AG09319 (cell line): ENCODE measurements around the gene CTIF.

Experiments
- DNase-seq: peaks from one replicate; pipeline ENCODE4 v3.0.0-alpha.2; 2010; ENCODE audit warnings: low read depth; ENCODE audit errors: extremely low read depth
- TF ChIP-seq, protein P1 (sequence below): IDR thresholded peaks from 2 replicates; pipeline ENCODE4 v1.5.1; 2011; ENCODE audit warnings: low read depth, mild to moderate bottlenecking, inconsistent platforms, low read length, moderate library complexity

CTIF gene

DNA sequence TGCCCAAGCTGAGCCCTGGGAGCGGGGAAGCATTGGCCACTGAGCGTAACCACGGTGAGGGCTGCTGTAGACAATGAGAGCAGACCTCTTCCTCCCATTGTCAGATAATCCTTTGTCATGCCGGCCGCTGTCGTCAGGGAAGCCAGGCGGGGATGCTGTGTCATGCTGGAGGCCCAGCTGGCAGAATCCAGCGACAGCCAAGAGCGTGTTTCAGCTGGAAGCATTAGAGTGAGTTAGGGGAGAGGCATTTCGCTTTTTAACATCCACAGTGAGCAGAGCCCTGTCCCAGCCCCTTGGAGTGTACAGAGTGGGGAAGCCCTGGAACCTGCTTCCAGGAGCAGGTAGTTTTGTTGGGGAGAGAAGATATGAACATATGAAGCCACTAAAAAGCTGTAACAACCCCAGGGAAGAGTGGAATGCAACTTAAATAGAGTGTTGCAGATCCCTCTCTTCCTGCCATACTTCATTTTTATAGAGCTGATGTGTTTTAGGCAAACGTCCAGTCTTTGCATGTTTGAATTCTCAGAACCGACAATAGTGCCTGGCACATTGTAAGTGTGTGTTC lies 7.0 kb downstream of the CTIF start:
- TF ChIP-seq, protein P1, sequence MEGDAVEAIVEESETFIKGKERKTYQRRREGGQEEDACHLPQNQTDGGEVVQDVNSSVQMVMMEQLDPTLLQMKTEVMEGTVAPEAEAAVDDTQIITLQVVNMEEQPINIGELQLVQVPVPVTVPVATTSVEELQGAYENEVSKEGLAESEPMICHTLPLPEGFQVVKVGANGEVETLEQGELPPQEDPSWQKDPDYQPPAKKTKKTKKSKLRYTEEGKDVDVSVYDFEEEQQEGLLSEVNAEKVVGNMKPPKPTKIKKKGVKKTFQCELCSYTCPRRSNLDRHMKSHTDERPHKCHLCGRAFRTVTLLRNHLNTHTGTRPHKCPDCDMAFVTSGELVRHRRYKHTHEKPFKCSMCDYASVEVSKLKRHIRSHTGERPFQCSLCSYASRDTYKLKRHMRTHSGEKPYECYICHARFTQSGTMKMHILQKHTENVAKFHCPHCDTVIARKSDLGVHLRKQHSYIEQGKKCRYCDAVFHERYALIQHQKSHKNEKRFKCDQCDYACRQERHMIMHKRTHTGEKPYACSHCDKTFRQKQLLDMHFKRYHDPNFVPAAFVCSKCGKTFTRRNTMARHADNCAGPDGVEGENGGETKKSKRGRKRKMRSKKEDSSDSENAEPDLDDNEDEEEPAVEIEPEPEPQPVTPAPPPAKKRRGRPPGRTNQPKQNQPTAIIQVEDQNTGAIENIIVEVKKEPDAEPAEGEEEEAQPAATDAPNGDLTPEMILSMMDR: no peak
- DNase-seq: no peak

DNA sequence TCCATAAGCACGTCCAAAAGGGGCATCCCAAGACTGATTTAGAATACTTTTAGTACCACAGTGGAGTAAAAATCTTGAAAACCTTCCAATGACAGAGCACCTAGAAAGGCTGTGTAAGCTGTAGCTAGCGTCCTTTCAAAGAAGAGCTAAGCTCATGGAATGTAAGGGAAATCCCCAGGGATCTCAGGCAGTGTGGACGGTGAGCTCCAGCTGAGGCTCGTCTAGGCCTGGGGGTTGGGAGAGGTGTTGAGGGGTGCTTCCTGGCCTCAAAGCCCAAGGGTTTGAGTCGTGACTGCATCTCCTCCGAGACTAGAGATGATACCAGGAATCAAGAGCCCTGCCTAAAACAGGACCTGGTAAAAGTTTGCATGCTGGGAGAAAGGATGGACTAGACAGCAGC lies 7.6 kb downstream of the CTIF start:
- TF ChIP-seq, protein P1: no peak
- no peak for DNase-seq

DNA sequence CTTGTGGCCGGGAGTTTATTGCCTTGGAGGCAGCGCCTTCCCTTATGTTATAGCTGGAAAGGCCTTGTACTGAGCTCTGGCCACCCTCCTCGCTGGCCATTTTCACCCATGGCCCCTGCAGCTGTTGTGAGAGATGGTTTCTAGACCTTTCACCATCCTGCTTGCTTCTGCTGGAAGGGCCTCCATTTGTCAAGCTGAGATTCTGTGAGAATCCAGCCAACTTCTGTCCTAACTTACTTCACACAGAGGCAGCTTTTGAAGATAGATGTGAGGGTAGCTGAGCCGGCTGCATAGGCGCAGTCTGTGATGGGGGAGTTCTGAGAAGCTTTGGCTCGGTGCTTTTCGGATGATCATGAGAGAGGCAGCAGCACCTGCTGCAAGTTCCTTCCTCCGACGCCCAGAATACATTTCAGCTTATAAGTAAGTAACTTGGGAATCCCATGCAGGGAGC lies 8.7 kb downstream of the CTIF start:
- no peak for DNase-seq
- TF ChIP-seq, protein P1: no peak

DNA sequence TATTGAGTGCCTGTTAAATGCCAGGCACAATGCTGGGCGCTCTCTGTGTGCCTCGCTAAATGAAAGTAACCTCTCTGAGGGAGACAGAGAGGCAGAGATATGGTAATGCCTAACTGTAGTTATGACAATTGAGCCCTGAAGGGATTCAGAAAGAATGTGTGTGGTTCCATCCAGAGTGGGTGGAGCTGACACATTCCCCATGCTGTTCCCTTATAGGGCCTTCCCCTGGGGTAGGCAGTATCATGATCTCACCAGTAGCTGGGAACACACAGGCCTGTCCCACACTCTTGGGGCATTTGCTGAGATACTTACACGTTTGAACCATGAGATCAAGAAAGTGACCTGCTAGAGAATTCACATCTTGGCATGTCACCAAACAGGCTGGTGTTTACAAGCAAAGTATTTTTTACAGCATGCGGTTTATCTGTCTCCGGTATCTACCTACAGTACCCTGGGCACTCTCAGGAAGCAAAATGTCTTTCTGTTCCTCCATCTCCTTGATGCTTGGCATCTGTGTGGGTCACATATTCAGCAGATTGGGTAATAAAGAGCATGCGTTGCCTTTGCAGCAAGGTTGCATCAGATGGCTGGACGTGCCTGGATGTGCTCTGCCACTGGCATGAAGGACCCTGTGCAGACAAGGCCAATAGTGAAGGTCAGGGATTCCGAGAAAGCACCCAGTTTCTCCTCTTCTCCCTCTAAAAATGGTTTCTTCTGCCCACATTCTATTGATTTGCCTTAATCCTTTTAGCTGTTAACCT lies 9.4 kb downstream of the CTIF start:
- TF ChIP-seq, protein P1: no peak
- peak; percentile 82 for DNase-seq

DNA sequence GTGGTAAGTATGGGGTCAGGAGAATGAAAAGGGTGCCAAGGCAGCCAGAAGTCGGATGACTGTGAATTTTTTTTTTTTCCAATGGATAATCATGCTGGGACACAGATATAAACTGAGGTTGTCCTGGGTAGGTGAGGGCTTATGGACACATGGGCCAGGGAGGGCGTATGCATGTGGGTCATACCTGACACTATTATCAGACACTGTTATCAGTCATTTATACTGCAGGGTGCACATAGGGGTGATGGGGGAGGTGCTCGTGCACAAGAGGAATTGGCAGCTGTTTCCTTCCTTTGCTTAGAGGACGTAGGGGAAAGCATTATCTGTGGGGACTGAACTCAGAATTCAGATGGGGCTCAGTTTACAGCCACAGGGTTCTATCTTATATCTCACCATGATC lies 10.1 kb downstream of the CTIF start:
- TF ChIP-seq, protein P1: no peak

DNA sequence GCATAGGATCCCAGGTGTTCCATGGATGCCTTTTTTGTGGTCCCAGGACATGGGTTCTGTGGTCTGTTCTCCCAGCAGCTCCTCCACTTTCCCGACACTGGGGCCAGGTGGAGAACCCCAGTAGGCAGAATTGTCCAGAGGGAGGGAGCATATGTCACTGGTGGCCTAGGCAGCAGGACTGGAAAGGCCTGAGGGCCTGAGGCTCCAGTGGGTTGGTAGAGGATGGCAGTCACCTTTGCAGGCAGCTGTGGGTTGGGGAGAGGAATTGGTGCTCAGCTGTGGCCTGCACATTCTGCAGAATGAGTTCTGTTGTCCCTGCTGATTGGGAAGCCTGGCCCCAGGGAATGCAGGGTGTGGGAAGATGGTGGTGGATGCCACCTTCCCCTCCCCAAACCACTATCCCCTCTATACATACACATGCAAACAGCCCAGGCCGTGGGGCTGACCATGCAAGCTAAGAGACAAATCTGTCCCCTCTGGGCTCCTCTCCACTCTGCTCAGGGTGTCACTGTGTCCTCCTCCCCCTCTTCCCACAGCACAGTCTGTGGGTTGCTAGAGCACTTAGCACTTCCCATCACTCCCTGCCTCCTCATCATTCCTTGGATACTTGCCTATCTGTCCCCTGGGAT lies 11.4 kb downstream of the CTIF start:
- TF ChIP-seq, protein P1: no peak
- DNase-seq: no peak

More for the DNA sequence above, 10.1 kb downstream of the CTIF start:
- DNase-seq: no peak

DNA sequence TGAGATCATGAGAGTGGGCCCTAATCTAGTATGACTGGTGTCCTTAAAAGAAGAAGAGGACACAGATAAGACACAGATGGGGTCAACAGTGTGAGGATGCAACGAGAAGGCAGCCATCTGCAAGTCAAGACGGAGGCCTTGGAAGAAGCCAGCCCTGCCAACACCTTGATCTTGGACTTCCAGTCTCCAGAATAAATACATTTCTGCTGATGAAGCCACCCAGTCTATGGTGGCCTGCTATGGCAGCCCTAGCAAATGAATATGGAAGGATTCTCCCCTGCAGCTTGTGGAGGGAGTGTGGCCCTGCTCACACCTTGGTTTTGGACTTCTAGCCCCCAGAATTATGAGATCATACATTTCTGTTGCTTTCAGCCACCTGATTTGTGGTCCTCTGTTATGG lies 12.3 kb downstream of the CTIF start:
- TF ChIP-seq, protein P1: no peak
- DNase-seq: no peak
